ENCODE measurements around the gene ZNF557.
A peak's percentile ranks its signal among the peaks of the same experiment; 100 is the strongest.
"Not testable (repeated sequence)": the region's sequence is repeated elsewhere in the genome, so short reads cannot be mapped to it uniquely, and the experiment has no call there.

Gene ZNF557

GRCh38 chr19:7063339-7063738 lies 6.2 kb upstream of the ZNF557 start:
- no peak for TF ChIP-seq CTCF (IDR thresholded peaks at IDR 0.05; ENCODE audit: insufficient read depth, low read depth, low read length, missing control alignments)
- DNase-seq (ENCODE audit: low read depth) = no peak
- no peak overlapping the region for H3K4me3 ChIP-seq (ENCODE audit: low read depth, low read length)

- no peak for TF ChIP-seq CTCF (IDR thresholded peaks at IDR 0.05; ENCODE audit: insufficient read depth, low read depth, low read length, missing control alignments)
- no peak overlapping the region for H3K4me3 ChIP-seq (ENCODE audit: low read depth, low read length)
- DNase-seq (ENCODE audit: low read depth) = no peak
These were observed 5.6 kb upstream of the ZNF557 start for GRCh38 chr19:7063764-7064418.

GRCh38 chr19:7067122-7067521 lies 2.4 kb upstream of the ZNF557 start:
- peak; percentile 25 for DNase-seq (ENCODE audit: low read depth)
- H3K4me3 ChIP-seq (ENCODE audit: low read depth, low read length) = not testable (repeated sequence)

- TF ChIP-seq CTCF (IDR thresholded peaks at IDR 0.05; ENCODE audit: insufficient read depth, low read depth, low read length, missing control alignments) = no peak
- no peak for DNase-seq (ENCODE audit: low read depth)
- no peak overlapping the region for H3K4me3 ChIP-seq (ENCODE audit: low read depth, low read length)
These were observed 1.8 kb upstream of the ZNF557 start for GRCh38 chr19:7067716-7068115.

GRCh38 chr19:7068599-7068998 lies 904 bp upstream of the ZNF557 start:
- no peak for DNase-seq (ENCODE audit: low read depth)
- H3K4me3 ChIP-seq (ENCODE audit: low read depth, low read length) = no peak overlapping the region
- TF ChIP-seq CTCF (IDR thresholded peaks at IDR 0.05; ENCODE audit: insufficient read depth, low read depth, low read length, missing control alignments) = no peak

- no peak for TF ChIP-seq CTCF (IDR thresholded peaks at IDR 0.05; ENCODE audit: insufficient read depth, low read depth, low read length, missing control alignments)
- no peak for DNase-seq (ENCODE audit: low read depth)
- peak overlapping the region; percentile 94 for H3K4me3 ChIP-seq (ENCODE audit: low read depth, low read length)
These were observed 362 bp downstream of the ZNF557 start for GRCh38 chr19:7069904-7070226.

GRCh38 chr19:7072541-7072940 lies 3.0 kb downstream of the ZNF557 start:
- no peak for DNase-seq (ENCODE audit: low read depth)

More at GRCh38 chr19:7072541-7072940, 3.0 kb downstream of the ZNF557 start:
- no peak for TF ChIP-seq CTCF (IDR thresholded peaks at IDR 0.05; ENCODE audit: insufficient read depth, low read depth, low read length, missing control alignments)
- H3K4me3 ChIP-seq (ENCODE audit: low read depth, low read length) = no peak overlapping the region

All from GM12865 (cell line).